Astrocyte of the cerebellum (primary cell): ENCODE measurements around the gene NFYC.

Source experiments
- DNase-seq: peaks from one replicate; pipeline ENCODE4 v3.0.0-alpha.2; 2011; ENCODE audit warnings: low read depth
- H3K4me3 ChIP-seq: 2 replicates; pipeline ENCODE4 v1.5.1; 2011; ENCODE audit warnings: mild to moderate bottlenecking, low read depth, low read length, moderate library complexity
- in situ Hi-C: cut with HindIII; loops from 2 replicates; pipeline ENCODE4 v1.10.0; 2017; ENCODE audit warnings: low sequenced_read_pairs
- TF ChIP-seq, protein P1 (sequence below): IDR thresholded peaks from 2 replicates; pipeline ENCODE4 v1.5.1; 2012; ENCODE audit warnings: low read length, low read depth, moderate library complexity, mild to moderate bottlenecking; ENCODE audit errors: missing control alignments

The NFYC gene

DNA sequence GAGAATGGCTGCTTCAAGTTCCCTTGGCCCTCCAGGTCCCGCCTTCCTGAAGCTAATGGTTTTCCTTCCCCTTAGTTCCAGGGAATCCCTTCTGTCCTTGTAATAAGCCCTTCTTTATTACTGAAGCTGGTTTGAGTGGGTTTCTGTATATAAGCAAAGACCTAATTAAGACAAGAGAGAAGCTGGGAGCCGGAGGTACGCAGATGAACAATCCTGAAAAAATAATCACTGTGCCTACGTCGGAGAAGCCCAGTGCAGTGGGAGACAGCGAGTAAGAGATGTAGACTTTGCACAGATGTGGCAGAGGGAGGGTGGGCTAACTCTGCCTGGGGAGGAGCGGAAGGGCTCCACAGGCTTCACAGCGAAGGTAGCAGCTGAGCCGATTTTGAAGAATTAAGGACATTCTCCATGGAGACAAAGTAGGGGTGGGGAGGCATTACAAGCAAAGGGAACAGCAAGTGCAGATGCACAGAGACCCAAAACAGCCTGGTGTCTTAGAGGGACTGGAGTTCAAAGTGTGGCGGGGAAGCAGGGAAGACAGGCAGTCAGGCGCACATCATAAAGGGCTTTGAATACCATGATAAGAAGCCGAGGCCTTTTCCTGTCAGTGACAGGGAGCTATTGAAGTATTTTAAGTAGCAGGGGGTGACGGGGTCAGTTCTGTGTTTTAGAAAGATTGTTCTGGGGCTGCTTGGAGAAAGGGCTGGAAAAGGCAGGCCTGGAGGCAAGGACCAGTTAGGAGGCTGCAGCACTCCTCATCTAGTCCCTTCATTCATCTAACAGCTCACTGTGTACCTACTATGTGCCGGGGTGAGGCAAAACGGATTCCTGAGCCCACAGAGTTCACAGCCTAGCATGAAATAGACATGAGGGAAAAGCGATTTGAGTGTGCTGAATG is 32.5 kb upstream of the NFYC start:
- in situ Hi-C loops: no loop called here
- TF ChIP-seq, protein P1, sequence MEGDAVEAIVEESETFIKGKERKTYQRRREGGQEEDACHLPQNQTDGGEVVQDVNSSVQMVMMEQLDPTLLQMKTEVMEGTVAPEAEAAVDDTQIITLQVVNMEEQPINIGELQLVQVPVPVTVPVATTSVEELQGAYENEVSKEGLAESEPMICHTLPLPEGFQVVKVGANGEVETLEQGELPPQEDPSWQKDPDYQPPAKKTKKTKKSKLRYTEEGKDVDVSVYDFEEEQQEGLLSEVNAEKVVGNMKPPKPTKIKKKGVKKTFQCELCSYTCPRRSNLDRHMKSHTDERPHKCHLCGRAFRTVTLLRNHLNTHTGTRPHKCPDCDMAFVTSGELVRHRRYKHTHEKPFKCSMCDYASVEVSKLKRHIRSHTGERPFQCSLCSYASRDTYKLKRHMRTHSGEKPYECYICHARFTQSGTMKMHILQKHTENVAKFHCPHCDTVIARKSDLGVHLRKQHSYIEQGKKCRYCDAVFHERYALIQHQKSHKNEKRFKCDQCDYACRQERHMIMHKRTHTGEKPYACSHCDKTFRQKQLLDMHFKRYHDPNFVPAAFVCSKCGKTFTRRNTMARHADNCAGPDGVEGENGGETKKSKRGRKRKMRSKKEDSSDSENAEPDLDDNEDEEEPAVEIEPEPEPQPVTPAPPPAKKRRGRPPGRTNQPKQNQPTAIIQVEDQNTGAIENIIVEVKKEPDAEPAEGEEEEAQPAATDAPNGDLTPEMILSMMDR: no peak
- DNase-seq: no peak

DNA sequence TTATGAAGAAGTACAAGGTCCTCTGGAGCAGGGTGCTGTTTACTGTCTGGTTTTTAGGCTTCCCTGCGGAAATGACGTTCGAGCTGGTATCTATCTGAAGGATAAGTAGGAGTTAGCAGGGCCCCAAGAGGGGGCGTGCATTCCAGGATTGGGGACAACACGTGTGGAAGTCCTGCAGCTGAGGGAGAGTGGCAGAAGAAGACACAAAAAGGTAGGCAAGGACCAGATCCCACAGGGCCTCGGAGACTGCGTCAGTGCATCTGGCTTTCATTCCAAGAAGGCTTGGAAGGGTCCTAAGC is 31.9 kb upstream of the NFYC start:
- in situ Hi-C loops: no loop called here
- DNase-seq: no peak
- TF ChIP-seq, protein P1: no peak
- no peak overlapping the region for H3K4me3 ChIP-seq

More for the DNA sequence above, 32.5 kb upstream of the NFYC start:
- no peak overlapping the region for H3K4me3 ChIP-seq

DNA sequence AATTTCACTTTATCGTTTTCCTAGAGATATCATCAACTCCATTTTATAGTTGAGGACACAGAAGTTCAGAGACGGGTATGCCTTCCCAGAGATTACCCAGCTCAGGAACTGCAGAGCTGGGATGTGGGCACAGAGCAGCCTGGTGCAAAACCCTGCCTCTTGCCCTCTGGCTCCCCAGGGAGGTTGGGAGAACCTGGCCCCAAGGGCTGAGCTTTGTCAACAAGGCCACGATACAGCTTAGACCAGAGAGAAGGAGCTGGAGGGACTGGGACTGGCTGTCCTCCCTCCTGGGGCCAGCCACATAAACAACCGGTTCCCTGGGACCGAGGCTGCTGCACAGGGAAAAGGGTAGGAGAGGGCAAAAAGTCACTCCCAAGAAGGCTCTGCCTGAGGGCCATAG is 29.8 kb upstream of the NFYC start:
- DNase-seq: no peak
- TF ChIP-seq, protein P1: no peak
- no peak overlapping the region for H3K4me3 ChIP-seq
- in situ Hi-C loops: no loop called here

DNA sequence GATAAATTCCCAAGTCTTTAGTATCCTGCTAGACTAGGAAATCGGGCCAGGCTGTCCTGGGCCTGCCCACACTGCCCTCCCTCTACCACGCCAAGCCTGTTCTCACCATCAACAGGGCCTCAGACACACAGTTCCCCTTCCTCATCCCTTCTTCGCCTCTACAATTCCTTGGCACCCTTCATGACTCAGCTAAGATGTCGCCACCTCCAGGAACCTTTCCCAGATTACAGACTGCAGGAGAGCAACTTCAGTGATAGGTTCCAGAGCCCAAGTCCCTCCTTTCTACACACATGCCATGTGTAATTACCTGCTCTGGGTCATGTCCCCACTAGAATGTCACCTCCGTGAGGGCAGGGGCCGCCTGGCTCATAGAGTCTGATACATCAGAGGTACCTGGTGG is 29.4 kb upstream of the NFYC start:
- DNase-seq: no peak
- in situ Hi-C loops: no loop called here
- H3K4me3 ChIP-seq: no peak overlapping the region
- TF ChIP-seq, protein P1: no peak

DNA sequence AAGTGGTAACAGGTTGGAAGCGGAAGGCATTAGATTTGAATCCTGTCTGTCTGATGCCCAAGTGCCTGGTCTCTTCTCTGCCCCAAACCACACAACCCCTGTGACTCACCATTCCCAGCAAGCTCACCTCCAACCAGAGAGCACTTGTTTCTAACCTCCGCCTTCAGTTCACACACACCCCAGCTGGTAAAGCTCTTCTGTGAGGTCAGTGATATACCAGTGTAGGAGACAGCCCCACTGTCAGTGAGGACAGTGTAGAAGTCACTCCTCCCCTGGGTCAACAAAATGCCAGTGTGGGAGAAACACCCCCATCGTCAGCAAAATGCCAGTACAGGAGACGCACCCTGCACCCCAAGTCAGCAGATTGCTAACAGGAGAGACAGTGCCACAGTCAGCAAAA is 28.6 kb upstream of the NFYC start:
- in situ Hi-C loops: no loop called here
- TF ChIP-seq, protein P1: no peak
- H3K4me3 ChIP-seq: no peak overlapping the region
- DNase-seq: no peak

DNA sequence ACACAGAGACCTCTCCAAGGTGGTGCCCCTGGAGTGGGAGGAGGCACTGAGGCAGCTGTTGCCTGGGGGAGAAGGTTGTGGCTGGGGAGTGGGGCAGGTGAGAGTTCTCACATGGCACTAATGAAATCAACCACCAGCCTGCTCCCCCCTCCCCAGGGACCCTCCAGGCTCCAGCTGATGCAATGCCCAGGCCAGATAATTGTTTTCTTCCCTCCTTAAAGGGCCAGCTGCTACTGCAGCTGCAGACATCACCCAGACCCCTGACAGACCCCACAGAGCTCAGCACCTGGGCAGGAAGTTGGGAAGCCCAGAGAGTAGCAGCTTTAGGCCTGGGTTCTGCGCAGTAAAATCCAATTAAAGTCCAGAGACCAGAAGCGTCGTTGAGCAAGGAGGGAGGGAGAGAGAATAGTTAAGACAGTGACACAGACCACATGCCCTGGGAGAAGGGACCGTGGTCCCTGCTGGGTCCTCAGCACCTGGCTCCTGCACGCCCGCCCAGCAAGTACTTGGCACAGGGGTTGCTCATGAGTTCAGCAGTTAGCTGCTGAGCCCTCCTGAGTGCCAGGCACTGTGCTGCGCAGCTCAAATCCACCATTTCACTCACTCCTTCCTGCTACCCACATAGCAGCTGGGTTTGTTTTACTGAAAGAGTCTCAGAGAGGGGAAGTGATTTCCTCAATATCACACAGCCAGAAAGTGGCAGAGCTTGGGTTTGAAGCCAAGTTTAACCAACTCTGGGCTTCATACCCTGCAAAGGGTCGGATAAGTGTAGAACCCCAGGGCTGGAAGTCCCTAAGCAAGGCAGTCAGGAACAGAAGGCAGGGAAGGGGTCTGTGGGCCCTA is 28.0 kb upstream of the NFYC start:
- no peak for DNase-seq
- no peak overlapping the region for H3K4me3 ChIP-seq
- in situ Hi-C loops: no loop called here
- TF ChIP-seq, protein P1: no peak
